ENCODE data around the gene FGF6.

GRCh38 chr12:4477129-4477528, 31.5 kb upstream of the FGF6 start:
- TF ChIP-seq EZH2 (IDR thresholded peaks at IDR 0.05; ENCODE audit: borderline replicate concordance, low read length) = no peak
- no peak for TF ChIP-seq CTCF (IDR thresholded peaks at IDR 0.05; ENCODE audit: low read length)

All from OCI-LY1 (cell line).